GM13977 (cell line): ENCODE data around the gene TLR9.

ENCODE experiments used
- DNase-seq: peaks from one replicate; pipeline ENCODE4 v3.0.0; 2012; ENCODE audit warnings: low spot score
- CTCF ChIP-seq: IDR thresholded peaks from 2 replicates; pipeline ENCODE4 v1.5.1; 2012; ENCODE audit warnings: mild to moderate bottlenecking, control low read depth; ENCODE audit not compliant: insufficient read depth; ENCODE audit errors: extremely low read depth, missing control alignments
- in situ Hi-C: fragments of 300-500 bp; cut with MboI; formaldehyde crosslinking; loops from one replicate; pipeline ENCODE4 v1.12.0; 2022; ENCODE audit warnings: low sequenced_read_pairs, low pct_unique_long_range_greater_than_20kb, mixed read lengths, inconsistent platforms; ENCODE audit not compliant: unreplicated experiment

The TLR9 gene

GRCh38 chr3:52265387-52265786 lies 39.9 kb upstream of the TLR9 start:
- DNase-seq: no peak
- in situ Hi-C loops: no loop called here
- no peak for TF ChIP-seq CTCF

GRCh38 chr3:52262447-52262846 lies 37.0 kb upstream of the TLR9 start:
- in situ Hi-C loops: no loop called here
- no peak for DNase-seq
- TF ChIP-seq CTCF: no peak

- no peak for TF ChIP-seq CTCF
- in situ Hi-C loops: no loop called here
- no peak for DNase-seq
Observed at GRCh38 chr3:52259448-52259847, 34.0 kb upstream of the TLR9 start.

- DNase-seq: no peak
- no peak for TF ChIP-seq CTCF
- in situ Hi-C loops: no loop called here
Observed at GRCh38 chr3:52259035-52259434, 33.6 kb upstream of the TLR9 start.

- in situ Hi-C loops: no loop called here
- DNase-seq: no peak
- TF ChIP-seq CTCF: no peak
Observed at GRCh38 chr3:52257911-52258310, 32.5 kb upstream of the TLR9 start.

- in situ Hi-C loops: no loop called here
- TF ChIP-seq CTCF: no peak
Observed at GRCh38 chr3:52256622-52257021, 31.2 kb upstream of the TLR9 start.

GRCh38 chr3:52256159-52256558 lies 30.7 kb upstream of the TLR9 start:
- no peak for DNase-seq
- TF ChIP-seq CTCF: no peak
- in situ Hi-C loops: no loop called here

More at GRCh38 chr3:52256622-52257021, 31.2 kb upstream of the TLR9 start:
- DNase-seq: no peak
